ENCODE measurements around the gene SCAI.

The SCAI gene

GRCh38 chr9:124908098-124908497, 235.2 kb downstream of the SCAI start:
- no peak for DNase-seq (ENCODE audit: low spot score)
- no peak for TF ChIP-seq CTCF (IDR thresholded peaks at IDR 0.05; ENCODE audit: extremely low read depth, missing control alignments)

- TF ChIP-seq CTCF (IDR thresholded peaks at IDR 0.05; ENCODE audit: extremely low read depth, missing control alignments) = no peak
- DNase-seq (ENCODE audit: low spot score) = no peak
Observed at GRCh38 chr9:124906966-124907365, 236.4 kb downstream of the SCAI start.

- TF ChIP-seq CTCF (IDR thresholded peaks at IDR 0.05; ENCODE audit: extremely low read depth, missing control alignments) = no peak
- DNase-seq (ENCODE audit: low spot score) = no peak
Observed at GRCh38 chr9:124899845-124900244, 243.5 kb downstream of the SCAI start.

- TF ChIP-seq CTCF (IDR thresholded peaks at IDR 0.05; ENCODE audit: extremely low read depth, missing control alignments) = no peak
- no peak for DNase-seq (ENCODE audit: low spot score)
Observed at GRCh38 chr9:124897570-124898460, 245.5 kb downstream of the SCAI start.

GRCh38 chr9:124894741-124895170, 248.6 kb downstream of the SCAI start:
- TF ChIP-seq CTCF (IDR thresholded peaks at IDR 0.05; ENCODE audit: extremely low read depth, missing control alignments) = peak; percentile 24
- DNase-seq (ENCODE audit: low spot score) = peak; percentile 27

GRCh38 chr9:124894035-124894740, 249.1 kb downstream of the SCAI start:
- no peak for DNase-seq (ENCODE audit: low spot score)
- TF ChIP-seq CTCF (IDR thresholded peaks at IDR 0.05; ENCODE audit: extremely low read depth, missing control alignments) = no peak
